MV-4-11 (cell line): ENCODE measurements around the gene CUX1.
A peak's percentile ranks its signal among the peaks of the same experiment; 100 is the strongest.
"Not testable (repeated sequence)": the region's sequence is repeated elsewhere in the genome, so short reads cannot be mapped to it uniquely, and the experiment has no call there.

Experiments
- DNase-seq: peaks from one replicate; lab custom pipeline; 2025; lab: John Stamatoyannopoulos, UW

Gene CUX1

GRCh38 chr7:101917566-101917965, 100.1 kb downstream of the CUX1 start:
- DNase-seq, result peak; percentile 9

DNA sequence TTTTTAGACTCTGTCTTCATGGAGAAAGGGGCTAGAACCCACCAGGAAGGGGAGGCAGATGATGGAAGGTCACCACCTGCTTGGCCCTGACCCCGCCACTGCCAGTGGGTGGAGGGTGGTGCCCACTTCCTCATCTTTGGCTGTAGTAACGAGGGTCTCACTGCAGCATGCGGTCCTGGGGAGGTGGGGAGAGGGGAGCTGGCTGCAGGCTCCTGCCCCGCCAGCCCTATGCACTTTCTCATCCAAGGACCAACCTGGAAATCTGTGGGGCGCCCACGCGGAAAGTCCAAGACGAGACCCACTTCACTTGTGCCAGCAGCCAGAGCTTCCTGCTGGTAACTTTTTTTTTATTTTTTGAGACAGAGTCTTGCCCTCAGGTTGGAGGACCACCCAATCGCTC, 101.0 kb downstream of the CUX1 start:
- DNase-seq, result no peak

GRCh38 chr7:101919363-101920115, 102.1 kb downstream of the CUX1 start:
- no peak for DNase-seq

GRCh38 chr7:101921061-101921460, 103.6 kb downstream of the CUX1 start:
- DNase-seq, result no peak

- not testable (repeated sequence) for DNase-seq
Measured at GRCh38 chr7:101921546-101922489, 104.4 kb downstream of the CUX1 start.

GRCh38 chr7:101922631-101923601, 105.5 kb downstream of the CUX1 start:
- DNase-seq, result no peak

- DNase-seq, result no peak
Measured at GRCh38 chr7:101923602-101923985, 106.2 kb downstream of the CUX1 start.

DNA sequence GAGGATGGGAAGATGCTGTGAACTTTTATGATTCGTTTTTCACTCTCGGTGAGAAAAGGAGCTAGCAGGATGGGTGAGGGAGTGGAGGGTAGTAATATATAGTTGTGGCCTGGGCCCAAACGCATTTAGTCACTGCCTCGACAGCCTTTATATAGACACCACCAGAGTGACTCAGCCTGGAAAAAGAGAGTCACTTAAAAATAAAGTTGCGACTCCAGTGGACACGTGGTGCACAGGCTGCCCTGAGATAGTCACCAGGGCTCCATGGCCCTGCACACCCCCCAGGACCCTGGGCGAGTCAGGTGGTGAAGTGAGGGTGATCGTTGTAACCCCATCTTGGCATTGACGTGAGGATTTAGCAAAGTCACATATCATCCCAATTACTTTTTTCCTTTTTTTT, 106.7 kb downstream of the CUX1 start:
- DNase-seq, result peak; percentile 72

GRCh38 chr7:101926265-101926664, 108.8 kb downstream of the CUX1 start:
- no peak for DNase-seq

DNA sequence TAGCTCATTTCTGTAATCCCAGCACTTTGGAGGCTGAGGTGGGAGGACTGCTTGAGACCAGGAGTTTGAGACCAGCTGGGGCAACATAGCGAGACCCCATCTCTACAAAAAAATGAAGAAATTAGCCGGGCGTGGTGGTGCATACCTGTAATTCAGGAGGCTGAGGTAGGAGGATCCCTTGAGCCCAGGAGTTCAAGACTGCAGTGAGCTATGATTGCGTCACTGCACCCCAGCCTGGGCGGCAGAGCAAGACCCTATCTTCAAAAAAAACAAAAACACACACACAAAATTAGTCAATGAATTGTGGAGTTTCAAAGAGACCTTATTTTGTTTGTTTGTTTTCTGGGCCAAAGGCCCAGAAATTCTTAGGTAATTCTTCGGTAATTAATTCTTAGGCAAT, 110.0 kb downstream of the CUX1 start:
- DNase-seq, result no peak

DNA sequence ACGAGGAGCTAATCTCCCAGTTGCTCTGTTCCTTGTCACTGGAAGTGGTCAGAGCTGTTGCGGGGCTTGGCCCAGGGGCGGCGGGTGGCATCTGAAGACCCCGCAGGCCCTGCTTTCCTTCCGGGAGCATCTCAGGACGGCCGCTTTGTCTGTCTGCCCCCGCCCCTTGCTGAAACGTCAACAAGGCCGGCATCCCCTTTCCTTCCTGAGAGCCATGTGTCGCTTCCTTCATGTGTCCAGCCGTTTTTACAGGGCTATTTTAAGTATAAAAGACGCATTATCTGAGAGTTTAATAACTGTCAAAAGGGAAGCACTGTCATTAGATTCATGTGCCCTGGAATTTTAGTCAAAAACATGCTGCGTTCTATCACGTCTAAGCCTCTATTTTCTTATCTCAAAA, 110.4 kb downstream of the CUX1 start:
- DNase-seq, result no peak

GRCh38 chr7:101929256-101929655, 111.8 kb downstream of the CUX1 start:
- no peak for DNase-seq

DNA sequence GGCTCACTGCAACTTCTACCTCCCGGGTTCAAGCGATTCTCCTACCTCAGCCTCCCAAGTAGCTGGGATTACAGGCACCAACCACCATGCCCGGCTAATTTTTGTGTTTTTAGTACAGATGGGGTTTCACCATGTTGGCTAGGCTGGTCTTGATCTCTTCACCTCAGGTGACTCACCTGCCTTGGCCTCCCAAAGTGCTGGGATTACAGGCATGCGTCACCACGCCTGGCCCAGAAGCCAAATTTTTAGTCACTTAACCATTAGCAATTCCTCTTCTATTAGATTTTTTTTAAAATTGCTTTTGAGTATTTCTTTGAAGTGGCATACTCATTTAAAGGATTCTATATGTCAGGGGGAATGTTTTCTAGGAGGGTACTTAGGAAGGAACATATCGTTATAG, 112.5 kb downstream of the CUX1 start:
- DNase-seq, result not testable (repeated sequence)

DNA sequence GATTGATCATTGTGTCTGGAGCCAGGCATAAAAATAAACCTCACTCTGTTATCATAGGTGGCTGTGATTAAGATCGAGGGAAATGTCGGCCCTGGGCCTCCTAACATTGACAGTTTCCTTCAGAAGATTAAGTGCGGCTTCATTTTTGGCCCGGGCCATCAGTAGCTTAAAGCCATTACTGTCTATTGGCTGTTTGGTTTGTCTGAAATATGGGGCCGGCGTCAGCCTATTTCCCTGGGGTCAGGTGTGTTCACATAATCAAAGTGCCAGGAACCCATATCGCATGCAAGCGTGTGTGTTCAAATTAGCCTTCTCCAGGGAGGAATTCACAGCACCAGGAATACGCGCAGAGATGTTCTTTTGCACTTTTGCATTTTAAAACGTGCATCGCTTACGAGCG, 114.7 kb downstream of the CUX1 start:
- DNase-seq, result no peak

DNA sequence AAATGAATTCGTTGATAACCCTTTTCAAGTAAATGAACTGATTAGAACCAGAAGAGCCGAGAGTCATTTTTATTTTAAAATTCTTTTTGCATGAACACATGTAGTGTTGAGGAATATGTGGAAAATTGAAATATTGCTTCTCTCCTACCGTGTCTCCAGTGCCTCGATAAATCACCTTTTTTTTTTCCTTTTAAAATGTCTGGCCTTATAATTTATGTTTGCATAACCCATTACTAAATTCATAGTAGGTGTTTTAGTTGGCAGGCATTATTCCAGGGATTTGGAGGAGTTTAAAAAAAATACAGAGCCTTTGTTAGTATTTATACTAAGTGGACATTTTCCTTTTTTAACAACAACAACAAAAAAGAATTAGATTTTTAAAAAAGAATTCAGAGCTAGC, 115.6 kb downstream of the CUX1 start:
- DNase-seq, result no peak

GRCh38 chr7:101933688-101934121, 116.3 kb downstream of the CUX1 start:
- DNase-seq, result peak; percentile 51

DNA sequence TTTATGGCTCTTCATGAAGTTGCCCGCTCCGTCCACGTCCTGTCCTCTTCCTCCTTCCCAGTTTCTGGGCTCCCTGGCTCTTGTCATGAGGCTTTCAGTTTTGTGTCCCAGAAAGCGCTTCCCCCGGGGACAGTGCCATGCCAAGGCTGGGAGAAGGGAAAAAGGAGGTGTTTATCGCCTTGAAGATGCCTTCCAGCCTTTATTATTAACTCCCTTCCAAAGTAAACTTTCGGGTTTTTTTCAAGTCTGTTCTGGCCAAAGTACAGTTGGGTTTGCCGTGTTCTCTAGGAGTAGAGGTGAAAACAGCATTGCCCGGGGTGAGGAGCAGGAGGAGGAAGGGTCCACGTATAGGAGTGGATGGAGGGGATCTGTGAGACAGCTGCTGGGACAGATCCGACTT, 117.2 kb downstream of the CUX1 start:
- no peak for DNase-seq

DNA sequence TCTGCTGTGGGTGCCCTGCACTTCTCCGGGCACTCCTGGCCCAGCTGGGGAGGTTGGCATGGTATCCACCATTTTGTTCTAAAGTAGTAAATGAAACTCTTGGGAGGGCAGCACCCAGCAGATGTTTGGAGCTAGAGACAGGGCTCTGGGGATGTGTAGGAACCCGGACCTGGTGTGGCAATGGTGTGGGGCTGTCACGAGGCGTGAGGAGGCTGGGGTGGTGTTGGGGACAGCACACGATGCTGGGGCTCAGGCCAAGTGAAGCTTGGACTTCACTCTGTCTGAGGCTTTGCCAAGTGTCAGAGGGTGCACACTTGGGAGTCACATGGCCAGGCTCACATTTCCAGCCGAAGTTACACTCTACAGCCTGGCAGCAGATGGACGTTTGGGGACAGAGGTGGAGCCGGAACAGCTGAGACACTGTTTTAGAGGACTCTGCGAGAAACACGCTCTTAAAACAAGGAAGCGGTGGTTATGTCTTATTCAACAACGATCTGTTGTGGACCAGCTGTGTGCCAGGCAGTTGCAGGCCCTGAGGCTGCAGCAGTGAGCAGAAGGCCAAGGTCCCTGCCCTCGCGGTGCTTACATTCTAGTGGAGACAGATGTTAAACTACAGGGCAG, 118.2 kb downstream of the CUX1 start:
- DNase-seq, result peak; percentile 53

- DNase-seq, result no peak
Measured at GRCh38 chr7:101936223-101936610, 118.8 kb downstream of the CUX1 start.

DNA sequence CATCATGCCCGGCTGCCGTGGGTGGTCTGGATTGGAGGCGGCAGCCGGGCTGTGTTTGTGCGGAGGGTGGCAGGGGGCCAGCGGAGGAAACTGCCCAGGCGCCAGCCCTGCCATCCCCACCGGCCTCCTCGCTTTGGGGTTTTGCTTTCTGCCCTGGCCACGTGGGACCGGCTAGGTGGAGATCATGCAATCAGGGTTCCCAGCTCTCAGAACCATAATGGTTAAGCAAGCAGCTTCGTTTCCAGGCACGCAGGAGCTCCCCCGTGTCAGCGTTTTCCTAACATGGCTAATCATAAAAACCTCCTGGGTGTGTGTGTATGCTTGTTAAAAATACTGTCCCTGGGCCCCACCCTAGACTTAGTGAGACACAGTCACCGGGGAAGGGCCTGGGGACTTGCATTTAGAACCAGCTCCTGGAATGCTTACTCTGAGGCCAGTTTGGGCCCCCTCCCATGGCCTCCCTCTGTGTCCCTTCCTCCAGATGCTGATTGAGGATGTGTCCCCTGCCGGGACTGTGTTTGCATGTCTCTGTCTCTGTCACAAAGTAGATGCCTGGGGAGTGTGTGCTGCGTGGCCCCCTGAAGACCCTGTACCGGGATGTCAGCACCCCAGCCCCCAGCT, 119.3 kb downstream of the CUX1 start:
- DNase-seq, result no peak
